RWPE1 (cell line): Measurements from ENCODE around the gene ABLIM1.

Experiments used
- CTCF ChIA-PET: fragments of 350-600 bp; sonication (Branson Sonifier 250); formaldehyde crosslinking; extraction: SDS; loops from one replicate; lab custom pipeline; 2021; lab: Yijun Ruan, JAX
- POLR2A ChIA-PET: fragments of 400-600 bp; formaldehyde crosslinking; extraction: SDS; loops from one replicate; lab custom pipeline; 2020; ENCODE audit warnings: antibody characterized with exemption; ENCODE audit not compliant: low non-redundant PET; lab: Yijun Ruan, JAX
- DNase-seq: peaks from one replicate; pipeline ENCODE4 v3.0.0; 2012; ENCODE audit warnings: low spot score
- H3K27ac ChIP-seq: fragments of 450-650 bp; 2 replicates; pipeline ENCODE4 v1.5.1; 2017
- TF ChIP-seq, protein P1 (sequence below): fragments of 450-650 bp; conservative IDR thresholded peaks from 2 replicates; pipeline ENCODE4 v1.5.1; 2017; ENCODE audit warnings: low read depth, mild to moderate bottlenecking

ABLIM1 gene

GRCh38 chr10:114431414-114432135 lies 226.5 kb downstream of the ABLIM1 start:
- ChIA-PET CTCF (interaction anchor here (0.6 to 0.9 kb wide), 3 partner anchors 14 to 127 kb away, joined by 3 to 5 read pairs (median 3); no protein-coding TSS in a partner anchor), POLR2A (no interaction called here)
- peak overlapping the region; percentile 63 for H3K27ac ChIP-seq
- peak; percentile 30 for DNase-seq
- TF ChIP-seq, protein P1, sequence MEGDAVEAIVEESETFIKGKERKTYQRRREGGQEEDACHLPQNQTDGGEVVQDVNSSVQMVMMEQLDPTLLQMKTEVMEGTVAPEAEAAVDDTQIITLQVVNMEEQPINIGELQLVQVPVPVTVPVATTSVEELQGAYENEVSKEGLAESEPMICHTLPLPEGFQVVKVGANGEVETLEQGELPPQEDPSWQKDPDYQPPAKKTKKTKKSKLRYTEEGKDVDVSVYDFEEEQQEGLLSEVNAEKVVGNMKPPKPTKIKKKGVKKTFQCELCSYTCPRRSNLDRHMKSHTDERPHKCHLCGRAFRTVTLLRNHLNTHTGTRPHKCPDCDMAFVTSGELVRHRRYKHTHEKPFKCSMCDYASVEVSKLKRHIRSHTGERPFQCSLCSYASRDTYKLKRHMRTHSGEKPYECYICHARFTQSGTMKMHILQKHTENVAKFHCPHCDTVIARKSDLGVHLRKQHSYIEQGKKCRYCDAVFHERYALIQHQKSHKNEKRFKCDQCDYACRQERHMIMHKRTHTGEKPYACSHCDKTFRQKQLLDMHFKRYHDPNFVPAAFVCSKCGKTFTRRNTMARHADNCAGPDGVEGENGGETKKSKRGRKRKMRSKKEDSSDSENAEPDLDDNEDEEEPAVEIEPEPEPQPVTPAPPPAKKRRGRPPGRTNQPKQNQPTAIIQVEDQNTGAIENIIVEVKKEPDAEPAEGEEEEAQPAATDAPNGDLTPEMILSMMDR, result no peak

DNA sequence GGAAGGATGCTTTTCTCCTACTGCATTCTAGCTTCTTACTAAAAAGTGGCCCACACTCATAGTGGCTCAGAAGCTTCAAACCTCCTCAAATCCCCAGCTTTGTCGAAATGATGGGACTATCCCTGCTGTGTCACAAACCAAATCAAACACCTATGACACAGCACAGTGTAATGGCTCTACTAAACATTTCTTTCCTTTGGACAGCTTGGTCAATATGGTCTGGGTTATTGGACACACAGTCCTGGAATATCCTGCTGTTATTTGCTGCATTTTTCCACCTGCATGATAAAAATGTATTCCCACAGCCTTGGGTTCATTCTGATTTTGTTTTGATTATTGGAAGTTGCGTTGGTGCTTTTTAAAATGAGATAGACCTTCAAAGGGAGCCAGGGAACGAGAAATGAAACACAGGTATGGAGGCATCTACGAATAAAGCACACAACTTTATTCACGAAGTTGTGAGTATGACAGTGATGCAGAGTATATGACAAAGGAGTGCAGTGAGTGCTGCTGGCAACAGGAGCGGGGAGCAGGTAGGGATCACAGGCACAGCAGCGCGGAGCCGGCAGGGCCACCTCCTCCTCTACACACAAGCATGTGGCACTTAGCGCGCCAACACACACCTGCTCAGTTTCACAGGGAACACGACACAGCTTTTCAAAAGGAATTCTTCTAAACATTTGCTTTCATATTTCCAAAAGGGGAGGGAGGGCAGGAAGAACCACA lies 227.2 kb downstream of the ABLIM1 start:
- POLR2A ChIA-PET, result no interaction called here

DNA sequence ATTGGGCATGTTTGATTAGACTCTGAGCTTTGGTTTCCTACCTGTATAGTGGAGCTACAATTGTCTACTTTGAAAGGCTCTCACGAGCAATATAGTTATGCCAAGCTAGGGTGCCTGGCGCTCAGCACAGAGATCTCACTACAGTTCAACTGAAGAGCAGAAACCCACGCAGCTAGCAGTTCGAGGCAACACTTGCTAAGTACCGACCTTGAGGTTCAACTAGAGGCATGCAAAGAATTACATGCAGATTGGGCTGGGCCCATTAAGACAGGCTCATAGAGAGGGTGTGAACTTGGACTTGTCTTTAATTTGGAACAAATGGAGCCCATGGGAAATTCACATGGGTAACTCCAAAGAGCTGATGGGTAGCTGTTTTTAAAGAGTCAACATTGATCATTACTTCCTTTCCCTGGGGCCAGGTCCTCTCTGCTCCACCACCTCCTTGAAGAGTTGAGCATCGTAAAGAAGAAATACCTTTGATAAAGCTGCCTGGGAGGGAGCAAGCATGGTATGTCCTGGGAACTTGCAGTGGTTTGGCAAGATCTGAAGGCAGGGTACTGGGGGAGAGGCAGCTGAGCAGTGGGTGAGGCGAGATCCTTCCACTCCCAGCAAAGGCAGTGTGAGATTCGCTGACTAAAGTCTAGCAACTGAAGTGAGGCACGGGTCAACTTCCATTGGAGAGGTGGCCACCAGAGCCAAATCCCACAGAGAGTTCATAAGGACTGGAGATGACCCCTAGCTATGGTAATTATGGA lies 228.3 kb downstream of the ABLIM1 start:
- ChIA-PET CTCF (interaction anchor here (0.7 to 1.4 kb wide), 2 partner anchors 81 to 126 kb away, joined by 3 read pairs; no protein-coding TSS in a partner anchor), POLR2A (no interaction called here)
- TF ChIP-seq, protein P1, result no peak
- H3K27ac ChIP-seq, result no peak overlapping the region
- DNase-seq, result no peak

More for the DNA sequence above, 227.2 kb downstream of the ABLIM1 start:
- DNase-seq, result no peak
- CTCF ChIA-PET, result no interaction called here
- peak overlapping the region; percentile 63 for H3K27ac ChIP-seq
- TF ChIP-seq, protein P1, result no peak

GRCh38 chr10:114427124-114427852 lies 230.8 kb downstream of the ABLIM1 start:
- CTCF ChIA-PET, result interaction anchor here (1.0 kb wide), 2 partner anchors 123 to 359 kb away, joined by 3 to 6 read pairs; no protein-coding TSS in a partner anchor

GRCh38 chr10:114426476-114426875 lies 231.6 kb downstream of the ABLIM1 start:
- TF ChIP-seq, protein P1, result no peak
- ChIA-PET CTCF (interaction anchor here (0.6 to 0.9 kb wide), 3 partner anchors 13 to 122 kb away, joined by 3 to 4 read pairs (median 3); no protein-coding TSS in a partner anchor), POLR2A (no interaction called here)
- no peak overlapping the region for H3K27ac ChIP-seq
- DNase-seq, result no peak

More at GRCh38 chr10:114427124-114427852, 230.8 kb downstream of the ABLIM1 start:
- POLR2A ChIA-PET, result no interaction called here
- TF ChIP-seq, protein P1, result no peak
- no peak overlapping the region for H3K27ac ChIP-seq
- no peak for DNase-seq
